HK-2 (cell line): ENCODE results near the gene SCN11A.

Experiments
- DNase-seq: peaks from one replicate; pipeline ENCODE4 v3.0.0-alpha.2; 2018; ENCODE audit not compliant: unreplicated experiment

SCN11A gene

GRCh38 chr3:39051649-39052561, at the start of gene SCN11A, which contains the start of gene WDR48:
TSS of gene SCN11A (minus strand) at chr3:39051944. CDS start at chr3:38950362, 101,582 bp downstream.
TSS of gene WDR48 (plus strand) at chr3:39052016. CDS start at chr3:39052026, 10 bp downstream.
- peak; percentile 77 for DNase-seq

GRCh38 chr3:39101022-39101689, 49.4 kb upstream of the SCN11A start:
- no peak for DNase-seq

GRCh38 chr3:39100500-39100886, 48.7 kb upstream of the SCN11A start:
- DNase-seq, result no peak

GRCh38 chr3:39099738-39100499, 48.2 kb upstream of the SCN11A start:
- DNase-seq, result no peak

- no peak for DNase-seq
These were observed 47.5 kb upstream of the SCN11A start for GRCh38 chr3:39099242-39099641.

- no peak for DNase-seq
These were observed 46.8 kb upstream of the SCN11A start for GRCh38 chr3:39098473-39099000.

GRCh38 chr3:39097716-39098472, 46.1 kb upstream of the SCN11A start:
- DNase-seq, result no peak

GRCh38 chr3:39096775-39097174, 45.0 kb upstream of the SCN11A start:
- DNase-seq, result no peak

GRCh38 chr3:39095778-39096177, 44.0 kb upstream of the SCN11A start:
- DNase-seq, result no peak

GRCh38 chr3:39094851-39095677, 43.3 kb upstream of the SCN11A start:
- no peak for DNase-seq

- no peak for DNase-seq
These were observed 39.2 kb upstream of the SCN11A start for GRCh38 chr3:39090922-39091321.

GRCh38 chr3:39088889-39089288, 37.1 kb upstream of the SCN11A start:
- no peak for DNase-seq

GRCh38 chr3:39088456-39088855, 36.7 kb upstream of the SCN11A start:
- DNase-seq, result no peak

- no peak for DNase-seq
These were observed 34.4 kb upstream of the SCN11A start for GRCh38 chr3:39086144-39086543.

GRCh38 chr3:39082666-39083313, 31.0 kb upstream of the SCN11A start:
- DNase-seq, result no peak

- DNase-seq, result no peak
These were observed 28.3 kb upstream of the SCN11A start for GRCh38 chr3:39080026-39080425.

GRCh38 chr3:39079530-39079929, 27.8 kb upstream of the SCN11A start:
- DNase-seq, result no peak

GRCh38 chr3:39075910-39076309, 24.2 kb upstream of the SCN11A start:
- DNase-seq, result no peak

GRCh38 chr3:39068556-39068955, 16.8 kb upstream of the SCN11A start:
- DNase-seq, result no peak

- no peak for DNase-seq
These were observed 15.5 kb upstream of the SCN11A start for GRCh38 chr3:39067286-39067685.
